Calu3 (cell line): ENCODE measurements around the gene PDX1. TPM values are rescaled to one million over a fixed set of nuclear protein-coding genes. Genes with fewer than 3 reads are reported as not detected.

ENCODE experiments used
- BruUV-seq: library from RNA; stranded (reverse); fragments of 400-500 nt; replicated peaks from 2 replicates; lab custom pipeline; 2021; lab: Mats Ljungman, UMichigan
- CTCF ChIA-PET: fragments of 300-600 bp; sonication (Branson Sonifier 250); formaldehyde crosslinking; loops from one replicate; lab custom pipeline; 2022; ENCODE audit warnings: antibody characterized with exemption; lab: Charles Lee
- DNase-seq: peaks from one replicate; pipeline ENCODE4 v3.0.0; 2022
- H3K27ac Mint-ChIP-seq: one replicate; pipeline ENCODE4 v1.8.0; 2022; ENCODE audit warnings: mixed read lengths; ENCODE audit not compliant: unreplicated experiment
- H3K27me3 Mint-ChIP-seq: one replicate; pipeline ENCODE4 v1.8.0; 2022; ENCODE audit warnings: mixed read lengths; ENCODE audit not compliant: unreplicated experiment
- H3K36me3 Mint-ChIP-seq: one replicate; pipeline ENCODE4 v1.8.0; 2022; ENCODE audit warnings: mild to moderate bottlenecking, moderate library complexity, mixed read lengths; ENCODE audit not compliant: insufficient read depth, unreplicated experiment
- H3K4me1 Mint-ChIP-seq: one replicate; pipeline ENCODE4 v1.8.0; 2022; ENCODE audit warnings: mild to moderate bottlenecking, low read depth, mixed read lengths; ENCODE audit not compliant: unreplicated experiment
- H3K4me3 Mint-ChIP-seq: one replicate; pipeline ENCODE4 v1.8.0; 2022; ENCODE audit warnings: mild to moderate bottlenecking, low read depth, moderate library complexity, mixed read lengths; ENCODE audit not compliant: unreplicated experiment
- H3K9me3 Mint-ChIP-seq: one replicate; pipeline ENCODE4 v1.8.0; 2022; ENCODE audit warnings: low read depth, mixed read lengths; ENCODE audit not compliant: unreplicated experiment
- intact Hi-C: fragments of 100-400 bp; cut with micrococcal nuclease; formaldehyde crosslinking; loops from one replicate; pipeline ENCODE4 v1.10.0; 2022; ENCODE audit not compliant: unreplicated experiment
- total RNA-seq: library from RNA; stranded (reverse); gene quantifications from 2 replicates; pipeline ENCODE4 v1.2.3, GENCODE V29; 2022
- TF ChIP-seq, protein P1 (sequence below): fragments of 200-600 bp; IDR thresholded peaks from one replicate; pipeline ENCODE4 v1.8.0; 2022; ENCODE audit warnings: antibody characterized with exemption; ENCODE audit not compliant: unreplicated experiment

Gene PDX1
- total RNA-seq, 1 experiment from 2014 or later: 1.8 TPM

DNA sequence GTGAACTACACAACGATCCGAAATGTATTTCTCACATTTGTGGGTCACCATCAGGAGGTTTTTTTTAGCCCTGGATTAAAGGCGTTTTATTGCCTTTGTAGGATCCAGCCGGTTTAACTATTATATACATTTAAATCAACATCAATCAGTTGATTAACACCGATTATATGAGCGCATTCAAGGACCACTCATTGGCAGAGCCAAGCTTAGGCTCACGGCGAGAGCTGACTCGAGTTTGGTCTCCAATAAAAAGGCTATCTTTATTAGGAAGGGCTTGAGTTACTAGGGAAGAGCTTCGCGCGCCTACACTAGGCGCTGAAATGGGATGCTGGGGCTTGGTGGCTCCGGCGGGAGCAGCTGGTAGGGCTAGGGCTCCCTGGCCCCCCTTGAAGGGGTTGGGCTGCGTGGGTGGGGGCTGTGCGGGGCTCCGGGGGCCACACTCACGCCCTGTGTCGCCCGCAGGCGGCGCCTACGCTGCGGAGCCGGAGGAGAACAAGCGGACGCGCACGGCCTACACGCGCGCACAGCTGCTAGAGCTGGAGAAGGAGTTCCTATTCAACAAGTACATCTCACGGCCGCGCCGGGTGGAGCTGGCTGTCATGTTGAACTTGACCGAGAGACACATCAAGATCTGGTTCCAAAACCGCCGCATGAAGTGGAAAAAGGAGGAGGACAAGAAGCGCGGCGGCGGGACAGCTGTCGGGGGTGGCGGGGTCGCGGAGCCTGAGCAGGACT lies 4.2 kb downstream of the PDX1 start:
- BruUV-seq: no TSS peak
- H3K36me3 Mint-ChIP-seq: peaks cover 15% of the 10 kb centered on the region

DNA sequence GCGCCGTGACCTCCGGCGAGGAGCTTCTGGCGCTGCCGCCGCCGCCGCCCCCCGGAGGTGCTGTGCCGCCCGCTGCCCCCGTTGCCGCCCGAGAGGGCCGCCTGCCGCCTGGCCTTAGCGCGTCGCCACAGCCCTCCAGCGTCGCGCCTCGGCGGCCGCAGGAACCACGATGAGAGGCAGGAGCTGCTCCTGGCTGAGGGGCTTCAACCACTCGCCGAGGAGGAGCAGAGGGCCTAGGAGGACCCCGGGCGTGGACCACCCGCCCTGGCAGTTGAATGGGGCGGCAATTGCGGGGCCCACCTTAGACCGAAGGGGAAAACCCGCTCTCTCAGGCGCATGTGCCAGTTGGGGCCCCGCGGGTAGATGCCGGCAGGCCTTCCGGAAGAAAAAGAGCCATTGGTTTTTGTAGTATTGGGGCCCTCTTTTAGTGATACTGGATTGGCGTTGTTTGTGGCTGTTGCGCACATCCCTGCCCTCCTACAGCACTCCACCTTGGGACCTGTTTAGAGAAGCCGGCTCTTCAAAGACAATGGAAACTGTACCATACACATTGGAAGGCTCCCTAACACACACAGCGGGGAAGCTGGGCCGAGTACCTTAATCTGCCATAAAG lies 4.8 kb downstream of the PDX1 start:
- H3K27ac Mint-ChIP-seq: no peak overlapping the region
- CTCF ChIA-PET: no interaction called here
- H3K27me3 Mint-ChIP-seq: no peaks in the 10 kb centered on the region
- H3K4me3 Mint-ChIP-seq: no peak overlapping the region
- intact Hi-C loops: no loop called here
- H3K36me3 Mint-ChIP-seq: peaks cover 15% of the 10 kb centered on the region
- no peaks in the 10 kb centered on the region for H3K9me3 Mint-ChIP-seq
- TF ChIP-seq, protein P1, sequence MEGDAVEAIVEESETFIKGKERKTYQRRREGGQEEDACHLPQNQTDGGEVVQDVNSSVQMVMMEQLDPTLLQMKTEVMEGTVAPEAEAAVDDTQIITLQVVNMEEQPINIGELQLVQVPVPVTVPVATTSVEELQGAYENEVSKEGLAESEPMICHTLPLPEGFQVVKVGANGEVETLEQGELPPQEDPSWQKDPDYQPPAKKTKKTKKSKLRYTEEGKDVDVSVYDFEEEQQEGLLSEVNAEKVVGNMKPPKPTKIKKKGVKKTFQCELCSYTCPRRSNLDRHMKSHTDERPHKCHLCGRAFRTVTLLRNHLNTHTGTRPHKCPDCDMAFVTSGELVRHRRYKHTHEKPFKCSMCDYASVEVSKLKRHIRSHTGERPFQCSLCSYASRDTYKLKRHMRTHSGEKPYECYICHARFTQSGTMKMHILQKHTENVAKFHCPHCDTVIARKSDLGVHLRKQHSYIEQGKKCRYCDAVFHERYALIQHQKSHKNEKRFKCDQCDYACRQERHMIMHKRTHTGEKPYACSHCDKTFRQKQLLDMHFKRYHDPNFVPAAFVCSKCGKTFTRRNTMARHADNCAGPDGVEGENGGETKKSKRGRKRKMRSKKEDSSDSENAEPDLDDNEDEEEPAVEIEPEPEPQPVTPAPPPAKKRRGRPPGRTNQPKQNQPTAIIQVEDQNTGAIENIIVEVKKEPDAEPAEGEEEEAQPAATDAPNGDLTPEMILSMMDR: no peak
- DNase-seq: no peak
- H3K4me1 Mint-ChIP-seq: no peaks in the 10 kb centered on the region
- no TSS peak for BruUV-seq

More for the DNA sequence above, 4.2 kb downstream of the PDX1 start:
- Mint-ChIP-seq H3K27me3 (no peaks in the 10 kb centered on the region), H3K4me1 (no peaks in the 10 kb centered on the region), H3K4me3 (no peak overlapping the region), H3K9me3 (no peaks in the 10 kb centered on the region), H3K27ac (no peak overlapping the region)
- TF ChIP-seq, protein P1: no peak
- no peak for DNase-seq
- intact Hi-C loops: no loop called here
- CTCF ChIA-PET: no interaction called here

DNA sequence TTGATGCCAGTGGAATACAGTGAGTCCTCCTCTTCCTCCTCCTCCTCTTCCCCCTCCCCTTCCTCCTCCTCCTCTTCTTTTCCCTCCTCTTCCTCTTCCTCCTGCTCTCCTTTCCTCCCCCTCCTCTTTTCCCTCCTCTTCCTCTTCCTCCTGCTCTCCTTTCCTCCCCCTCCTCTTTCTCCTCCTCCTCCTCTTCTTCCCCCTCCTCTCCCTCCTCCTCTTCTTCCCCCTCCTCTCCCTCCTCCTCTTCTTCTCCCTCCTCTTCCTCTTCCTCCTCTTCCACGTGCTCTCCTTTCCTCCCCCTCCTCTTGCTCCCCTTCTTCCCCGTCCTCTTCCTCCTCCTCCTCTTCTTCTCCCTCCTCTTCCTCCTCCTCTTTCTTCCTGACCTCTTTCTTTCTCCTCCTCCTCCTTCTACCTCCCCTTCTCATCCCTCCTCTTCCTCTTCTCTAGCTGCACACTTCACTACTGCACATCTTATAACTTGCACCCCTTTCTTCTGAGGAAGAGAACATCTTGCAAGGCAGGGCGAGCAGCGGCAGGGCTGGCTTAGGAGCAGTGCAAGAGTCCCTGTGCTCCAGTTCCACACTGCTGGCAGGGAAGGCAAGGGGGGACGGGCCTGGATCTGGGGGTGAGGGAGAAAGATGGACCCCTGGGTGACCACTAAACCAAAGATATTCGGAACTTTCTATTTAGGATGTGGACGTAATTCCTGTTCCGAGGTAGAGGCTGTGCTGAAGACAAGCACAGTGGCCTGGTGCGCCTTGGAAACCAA lies 5.6 kb downstream of the PDX1 start:
- intact Hi-C loops: no loop called here
- H3K36me3 Mint-ChIP-seq: peaks cover 7% of the 10 kb centered on the region
- H3K4me3 Mint-ChIP-seq: no peak overlapping the region
- H3K27ac Mint-ChIP-seq: no peak overlapping the region
- CTCF ChIA-PET: interaction anchor here (0.7 kb wide), 1 partner anchor 13 kb away, joined by 4 read pairs; no protein-coding TSS in a partner anchor
- TF ChIP-seq, protein P1: no peak
- DNase-seq: no peak
- no TSS peak for BruUV-seq
- H3K27me3 Mint-ChIP-seq: no peaks in the 10 kb centered on the region
- no peaks in the 10 kb centered on the region for H3K4me1 Mint-ChIP-seq
- H3K9me3 Mint-ChIP-seq: no peaks in the 10 kb centered on the region

DNA sequence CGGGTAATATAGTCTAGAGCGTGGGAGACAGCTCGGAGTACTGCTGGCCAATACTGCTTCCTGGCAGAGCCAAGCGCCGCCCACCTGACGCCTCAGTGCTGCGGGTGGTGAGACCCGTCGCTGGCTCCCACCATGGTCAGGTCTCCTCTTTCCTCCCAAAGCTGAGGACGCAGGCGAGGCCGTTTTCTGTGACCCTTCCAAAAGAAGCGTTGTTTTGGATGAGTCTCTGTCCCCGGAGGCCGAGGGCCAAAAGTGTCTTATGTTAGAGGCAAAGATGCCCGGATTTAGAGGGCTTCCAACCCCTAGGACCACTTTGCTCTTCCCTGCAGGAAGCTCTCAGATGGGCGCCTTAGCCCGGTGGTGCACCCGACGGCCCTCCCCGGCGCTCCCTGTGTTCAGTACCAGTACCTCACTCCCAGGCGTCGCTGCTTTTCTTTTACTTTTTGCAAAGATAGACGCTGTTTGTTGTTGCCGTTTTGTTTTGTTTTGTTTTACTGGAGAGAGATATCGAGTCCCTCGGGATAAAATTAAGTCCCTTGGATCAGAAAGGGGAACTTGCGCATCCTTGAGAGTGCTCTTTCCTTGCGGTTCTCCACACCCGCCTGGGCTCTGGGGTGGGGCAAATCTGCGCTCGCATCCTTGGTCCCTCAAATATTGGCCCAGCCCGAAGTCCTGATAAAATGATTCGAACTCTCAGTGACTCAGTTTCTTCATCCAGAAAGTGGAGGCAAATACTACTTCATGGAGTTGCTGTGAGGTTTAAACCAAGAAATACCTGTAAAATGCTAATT lies 7.0 kb downstream of the PDX1 start:
- intact Hi-C loops: no loop called here
- DNase-seq: no peak
- CTCF ChIA-PET: interaction anchor here (0.6 kb wide), 1 partner anchor 55 kb away, joined by 9 read pairs; no protein-coding TSS in a partner anchor
- H3K36me3 Mint-ChIP-seq: no peaks in the 10 kb centered on the region
- no peaks in the 10 kb centered on the region for H3K9me3 Mint-ChIP-seq
- H3K27me3 Mint-ChIP-seq: no peaks in the 10 kb centered on the region
- no peak overlapping the region for H3K4me3 Mint-ChIP-seq
- BruUV-seq: no TSS peak
- no peak overlapping the region for H3K27ac Mint-ChIP-seq
- TF ChIP-seq, protein P1: no peak
- no peaks in the 10 kb centered on the region for H3K4me1 Mint-ChIP-seq
